HG03135 (cell line): ENCODE results near the gene TRAF3IP1.

Experiments
- ATAC-seq: cut with Tn5 transposase; IDR thresholded peaks from one replicate; pipeline ENCODE4 v1.9.1; 2021; ENCODE audit warnings: mild to moderate bottlenecking, moderate library complexity; ENCODE audit not compliant: unreplicated experiment

Gene TRAF3IP1

GRCh38 chr2:238378230-238379095 is 58.1 kb downstream of the TRAF3IP1 start:
- no peak for ATAC-seq

GRCh38 chr2:238379096-238379810 is 58.9 kb downstream of the TRAF3IP1 start:
- ATAC-seq = no peak

GRCh38 chr2:238380336-238380735 is 60.0 kb downstream of the TRAF3IP1 start:
- no peak for ATAC-seq

DNA sequence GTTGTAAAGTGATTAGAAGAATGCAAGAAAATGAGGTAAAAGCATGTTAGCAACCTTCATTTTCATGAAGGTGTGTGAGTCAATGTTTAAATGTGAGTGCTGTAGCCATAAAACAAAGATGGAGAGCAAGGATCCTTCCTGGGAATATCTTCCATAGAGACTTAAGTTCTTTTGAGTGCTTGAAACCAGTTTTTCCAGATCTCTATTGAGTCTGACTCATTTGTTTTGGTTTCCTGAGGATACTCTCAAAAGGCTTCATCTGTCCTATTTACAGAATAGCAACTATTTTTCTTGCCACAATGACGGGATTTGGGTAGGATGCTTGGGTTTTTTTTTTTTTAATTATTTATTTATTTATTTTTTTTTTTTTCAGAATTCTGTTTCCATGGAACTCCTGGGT is 60.5 kb downstream of the TRAF3IP1 start:
- ATAC-seq = no peak

GRCh38 chr2:238381341-238382115 is 61.2 kb downstream of the TRAF3IP1 start:
- no peak for ATAC-seq

DNA sequence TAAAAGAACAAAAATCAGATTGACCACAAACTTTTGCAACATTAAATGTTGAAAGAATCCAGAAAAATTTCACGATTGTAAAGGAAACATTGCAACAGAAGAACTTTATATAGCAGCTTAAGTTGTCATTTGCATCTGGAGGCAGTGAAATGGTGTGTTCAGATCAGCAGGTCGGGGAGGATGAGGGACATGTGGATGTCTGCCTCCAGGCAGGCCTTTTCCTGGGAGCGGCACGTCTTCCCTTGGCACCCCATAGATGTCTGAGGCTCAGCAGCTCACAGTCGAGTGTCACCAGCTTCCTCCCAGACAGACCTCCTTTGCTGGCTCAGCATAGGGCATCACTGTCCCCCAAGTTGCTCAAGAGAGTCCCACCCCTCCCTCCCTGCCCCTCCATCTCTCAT is 62.1 kb downstream of the TRAF3IP1 start:
- no peak for ATAC-seq

DNA sequence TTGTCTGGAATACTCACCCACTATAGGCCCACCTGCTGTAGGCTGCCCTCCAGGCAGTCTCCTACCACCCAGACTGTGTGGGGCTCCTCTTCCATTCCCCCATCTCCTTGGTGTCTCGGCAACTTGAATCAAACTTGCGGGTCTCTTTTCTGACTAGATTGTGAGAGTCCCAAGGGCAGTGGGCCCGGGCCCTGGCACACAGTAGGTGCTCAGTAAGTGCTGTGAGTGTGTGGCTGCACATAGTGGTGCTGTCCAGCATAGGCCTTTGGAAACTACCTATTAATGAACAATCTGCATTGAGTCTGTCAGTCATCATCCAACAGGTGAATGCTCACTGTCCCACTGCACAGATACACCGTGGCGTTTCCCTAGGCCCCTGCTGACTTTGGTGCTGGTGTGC is 62.8 kb downstream of the TRAF3IP1 start:
- ATAC-seq = no peak

- no peak for ATAC-seq
These were observed 63.5 kb downstream of the TRAF3IP1 start for GRCh38 chr2:238383743-238384380.

DNA sequence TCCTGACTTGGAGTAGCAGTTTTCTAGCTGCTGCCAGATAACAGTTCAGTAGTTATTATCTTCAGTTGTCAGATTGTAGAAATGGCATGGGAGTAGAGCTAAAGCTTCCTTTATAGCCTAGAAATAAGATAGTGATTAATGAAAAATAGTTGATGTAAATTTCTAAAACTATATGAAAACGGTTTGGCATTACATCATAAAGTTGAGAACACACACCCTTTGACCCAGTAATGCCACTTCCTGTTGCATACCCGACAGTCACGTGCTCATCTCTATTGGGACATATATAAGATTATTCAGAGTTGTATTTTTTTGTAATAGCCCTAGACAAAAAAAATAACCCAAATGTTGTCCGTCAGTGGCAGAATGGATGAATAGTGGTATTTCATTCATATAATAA is 67.0 kb downstream of the TRAF3IP1 start:
- ATAC-seq = no peak

GRCh38 chr2:238388794-238389193 is 68.5 kb downstream of the TRAF3IP1 start:
- no peak for ATAC-seq

- ATAC-seq = no peak
These were observed 69.8 kb downstream of the TRAF3IP1 start for GRCh38 chr2:238389988-238390589.

GRCh38 chr2:238391042-238391689 is 70.8 kb downstream of the TRAF3IP1 start:
- ATAC-seq = no peak

GRCh38 chr2:238396663-238397062 is 76.3 kb downstream of the TRAF3IP1 start:
- ATAC-seq = no peak

GRCh38 chr2:238397356-238397755 is 77.0 kb downstream of the TRAF3IP1 start:
- ATAC-seq = no peak

DNA sequence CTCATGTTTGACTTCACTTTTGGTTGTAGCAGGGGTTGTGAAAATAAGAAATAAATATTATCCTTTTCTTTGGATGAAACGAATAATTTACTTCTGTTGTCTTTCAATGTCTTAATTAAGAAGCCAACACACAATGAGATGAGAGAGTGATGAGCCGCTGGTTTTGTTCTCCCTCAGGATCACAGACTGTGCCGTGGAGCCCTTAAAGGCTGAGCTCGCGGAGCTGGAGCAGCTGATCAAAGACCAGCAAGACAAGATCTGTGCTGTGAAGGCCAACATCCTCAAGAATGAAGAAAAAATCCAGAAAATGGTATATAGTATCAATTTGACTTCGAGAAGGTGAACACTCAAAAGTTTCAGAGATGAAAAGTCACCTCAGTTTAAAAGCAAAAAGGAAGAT is 78.3 kb downstream of the TRAF3IP1 start:
- ATAC-seq = no peak

GRCh38 chr2:238399094-238399493 is 78.8 kb downstream of the TRAF3IP1 start:
- no peak for ATAC-seq

GRCh38 chr2:238401551-238401950 is 81.2 kb downstream of the TRAF3IP1 start:
- ATAC-seq = no peak

GRCh38 chr2:238403632-238404405 is 83.5 kb downstream of the TRAF3IP1 start:
- no peak for ATAC-seq
